GM19025 (cell line): ENCODE measurements around the gene CFAP46.

Source experiments
- ATAC-seq: cut with Tn5 transposase; IDR thresholded peaks from one replicate; pipeline ENCODE4 v1.9.1; 2021; ENCODE audit warnings: mild to moderate bottlenecking, low read depth, moderate library complexity; ENCODE audit not compliant: unreplicated experiment

CFAP46 gene

GRCh38 chr10:132813001-132813401 lies 129.4 kb downstream of the CFAP46 start:
- no peak for ATAC-seq

- no peak for ATAC-seq
Observed at GRCh38 chr10:132812520-132812919, 129.8 kb downstream of the CFAP46 start.

GRCh38 chr10:132811891-132812481 lies 130.4 kb downstream of the CFAP46 start:
- no peak for ATAC-seq

GRCh38 chr10:132810807-132811700 lies 131.3 kb downstream of the CFAP46 start:
- ATAC-seq: no peak

GRCh38 chr10:132810141-132810806 lies 132.1 kb downstream of the CFAP46 start:
- ATAC-seq: no peak

GRCh38 chr10:132809232-132810140 lies 132.9 kb downstream of the CFAP46 start:
- ATAC-seq: no peak

GRCh38 chr10:132808383-132809231 lies 133.8 kb downstream of the CFAP46 start:
- ATAC-seq: no peak

GRCh38 chr10:132807621-132808049 lies 134.7 kb downstream of the CFAP46 start:
- ATAC-seq: no peak

- no peak for ATAC-seq
Observed at GRCh38 chr10:132806561-132807003, 135.8 kb downstream of the CFAP46 start.

- no peak for ATAC-seq
Observed at GRCh38 chr10:132806110-132806509, 136.3 kb downstream of the CFAP46 start.

- ATAC-seq: no peak
Observed at GRCh38 chr10:132805599-132805998, 136.8 kb downstream of the CFAP46 start.

GRCh38 chr10:132804785-132805426 lies 137.5 kb downstream of the CFAP46 start:
- ATAC-seq: no peak

- no peak for ATAC-seq
Observed at GRCh38 chr10:132804287-132804686, 138.1 kb downstream of the CFAP46 start.

GRCh38 chr10:132803416-132804210 lies 138.8 kb downstream of the CFAP46 start:
- no peak for ATAC-seq

GRCh38 chr10:132802694-132803320 lies 139.6 kb downstream of the CFAP46 start:
- no peak for ATAC-seq

- ATAC-seq: no peak
Observed at GRCh38 chr10:132802048-132802447, 140.3 kb downstream of the CFAP46 start.

- ATAC-seq: no peak
Observed at GRCh38 chr10:132799865-132800264, 142.5 kb downstream of the CFAP46 start.

- ATAC-seq: no peak
Observed at GRCh38 chr10:132798876-132799275, 143.5 kb downstream of the CFAP46 start.
